Keratinocyte (primary cell): ENCODE measurements around the gene OR10K1.

ENCODE experiments used
- EZH2 ChIP-seq: IDR thresholded peaks from one replicate; pipeline ENCODE4 v1.6.1; 2012; ENCODE audit warnings: inconsistent platforms, mild to moderate bottlenecking, low read length, moderate library complexity
- TF ChIP-seq, protein P1 (sequence below), 3 experiments: IDR thresholded peaks in 1 of 3; conservative IDR thresholded peaks in 1 of 3; optimal IDR thresholded peaks in 1 of 3; 2 replicates in 2 of 3; 3 replicates in 1 of 3; pipeline versions ENCODE3 to v1.5.1; 2011; ENCODE audit warnings: low read length in 3 of 3, mild to moderate bottlenecking in 3 of 3, moderate library complexity in 2 of 3, control low read depth in 1 of 3, inconsistent platforms in 1 of 3; ENCODE audit not compliant: insufficient read depth in 2 of 3; ENCODE audit errors: extremely low read depth in 1 of 3

DNA sequence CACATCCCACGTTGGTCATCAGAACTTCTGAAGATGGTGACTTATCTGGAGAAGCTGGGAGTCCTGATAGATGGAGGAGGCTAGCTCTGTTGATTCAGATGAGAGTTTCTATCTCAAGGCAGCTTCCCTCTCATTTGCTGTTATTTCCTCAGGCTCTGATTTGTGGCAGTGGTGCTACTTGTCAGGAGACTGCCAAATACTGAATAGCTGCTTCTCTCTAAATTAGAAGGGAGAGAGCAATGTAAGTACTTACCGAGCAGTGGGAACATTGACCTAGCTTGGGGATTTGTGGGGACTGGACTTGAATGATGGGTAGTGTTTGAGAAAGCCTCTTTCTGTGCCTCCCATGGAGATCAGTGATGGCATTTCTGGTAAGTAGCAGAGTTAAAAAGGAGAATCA lies at the start of gene OR10K1:
- TF ChIP-seq, protein P1, sequence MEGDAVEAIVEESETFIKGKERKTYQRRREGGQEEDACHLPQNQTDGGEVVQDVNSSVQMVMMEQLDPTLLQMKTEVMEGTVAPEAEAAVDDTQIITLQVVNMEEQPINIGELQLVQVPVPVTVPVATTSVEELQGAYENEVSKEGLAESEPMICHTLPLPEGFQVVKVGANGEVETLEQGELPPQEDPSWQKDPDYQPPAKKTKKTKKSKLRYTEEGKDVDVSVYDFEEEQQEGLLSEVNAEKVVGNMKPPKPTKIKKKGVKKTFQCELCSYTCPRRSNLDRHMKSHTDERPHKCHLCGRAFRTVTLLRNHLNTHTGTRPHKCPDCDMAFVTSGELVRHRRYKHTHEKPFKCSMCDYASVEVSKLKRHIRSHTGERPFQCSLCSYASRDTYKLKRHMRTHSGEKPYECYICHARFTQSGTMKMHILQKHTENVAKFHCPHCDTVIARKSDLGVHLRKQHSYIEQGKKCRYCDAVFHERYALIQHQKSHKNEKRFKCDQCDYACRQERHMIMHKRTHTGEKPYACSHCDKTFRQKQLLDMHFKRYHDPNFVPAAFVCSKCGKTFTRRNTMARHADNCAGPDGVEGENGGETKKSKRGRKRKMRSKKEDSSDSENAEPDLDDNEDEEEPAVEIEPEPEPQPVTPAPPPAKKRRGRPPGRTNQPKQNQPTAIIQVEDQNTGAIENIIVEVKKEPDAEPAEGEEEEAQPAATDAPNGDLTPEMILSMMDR (optimal IDR thresholded peaks at IDR 0.05 in 1 of 3, IDR thresholded peaks at IDR 0.05 in 1 of 3, conservative IDR thresholded peaks at IDR 0.05 in 1 of 3; ENCODE audit: extremely low read depth in 1 of 3, insufficient read depth in 2 of 3, low read length in 3 of 3), result no peak
- TF ChIP-seq EZH2, result no peak
